Activated CD8-positive, alpha-beta T cell treated with anti-CD3 and anti-CD28 coated beads for 36 hours (primary cell): ENCODE results near the gene MANF. TPM values are rescaled to one million over a fixed set of nuclear protein-coding genes. Genes with fewer than 3 reads are reported as not detected.

ENCODE experiments used
- ATAC-seq: fragments of 200-7000 bp; cut with Tn5 transposase; one replicate; pipeline ENCODE4 v1.10.0; 2021; ENCODE audit warnings: mild to moderate bottlenecking, moderate library complexity
- CTCF ChIA-PET: fragments of 350-600 bp; sonication (Branson Sonifier 250); formaldehyde crosslinking; loops from one replicate; lab custom pipeline; 2021; ENCODE audit warnings: antibody characterized with exemption; lab: Charles Lee
- POLR2A ChIA-PET: fragments of 350-600 bp; sonication (Branson Sonifier 250); formaldehyde crosslinking; loops from one replicate; lab custom pipeline; 2021; ENCODE audit warnings: antibody characterized with exemption; lab: Charles Lee
- DNase-seq: peaks from one replicate; pipeline ENCODE4 v3.0.0-alpha.2; 2020
- H3K27ac Mint-ChIP-seq: one replicate; pipeline ENCODE4 v1.8.0; 2021; ENCODE audit warnings: mild to moderate bottlenecking, mixed read lengths
- H3K27me3 Mint-ChIP-seq: one replicate; pipeline ENCODE4 v1.8.0; 2021; ENCODE audit warnings: mixed read lengths
- H3K36me3 Mint-ChIP-seq: one replicate; pipeline ENCODE4 v1.8.0; 2021; ENCODE audit warnings: low read depth, mixed read lengths
- H3K4me1 Mint-ChIP-seq: one replicate; pipeline ENCODE4 v1.8.0; 2021; ENCODE audit warnings: low read depth, mixed read lengths
- H3K4me3 Mint-ChIP-seq: one replicate; pipeline ENCODE4 v1.8.0; 2021; ENCODE audit warnings: mild to moderate bottlenecking, moderate library complexity, mixed read lengths
- H3K9me3 Mint-ChIP-seq: one replicate; pipeline ENCODE4 v1.8.0; 2021; ENCODE audit warnings: mixed read lengths
- intact Hi-C: fragments of 100-400 bp; cut with micrococcal nuclease; formaldehyde crosslinking; loops from one replicate; pipeline ENCODE4 v1.10.0; 2022
- total RNA-seq, 2 experiments: library from RNA; stranded (reverse); gene quantifications; one replicate each; pipeline ENCODE4 v1.2.3, GENCODE V29; 2021
- TF ChIP-seq, protein P1 (sequence below): fragments of 200-600 bp; IDR thresholded peaks from one replicate; pipeline ENCODE4 v1.8.0; 2022; ENCODE audit warnings: antibody characterized with exemption, mild to moderate bottlenecking

MANF gene
- total RNA-seq, 2 experiments from 2014 or later: 107 to 109 TPM

DNA sequence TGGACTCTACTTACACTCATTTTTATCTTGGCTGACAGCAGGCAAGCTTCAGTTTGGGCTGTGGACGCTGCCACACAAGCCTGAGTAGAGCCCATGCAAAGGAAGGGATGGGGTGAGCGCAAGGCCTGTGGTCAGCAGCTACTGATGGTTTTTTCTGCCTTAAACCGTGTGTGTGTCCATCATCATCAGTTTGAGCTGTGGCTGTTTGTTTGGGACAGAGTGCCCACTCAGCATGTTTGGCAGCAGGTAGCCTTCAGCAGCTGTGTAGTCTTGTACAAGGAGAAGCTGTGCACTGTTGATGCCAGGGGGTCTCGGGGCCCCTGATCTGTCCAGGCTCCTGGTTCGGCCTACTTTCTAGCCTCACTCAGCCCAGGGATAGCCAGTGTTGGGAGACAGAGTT is 9.4 kb downstream of the MANF start:
- H3K27me3 Mint-ChIP-seq: no peaks in the 10 kb centered on the region
- intact Hi-C loops: no loop called here
- peaks cover 52% of the 10 kb centered on the region for H3K4me1 Mint-ChIP-seq
- TF ChIP-seq, protein P1, sequence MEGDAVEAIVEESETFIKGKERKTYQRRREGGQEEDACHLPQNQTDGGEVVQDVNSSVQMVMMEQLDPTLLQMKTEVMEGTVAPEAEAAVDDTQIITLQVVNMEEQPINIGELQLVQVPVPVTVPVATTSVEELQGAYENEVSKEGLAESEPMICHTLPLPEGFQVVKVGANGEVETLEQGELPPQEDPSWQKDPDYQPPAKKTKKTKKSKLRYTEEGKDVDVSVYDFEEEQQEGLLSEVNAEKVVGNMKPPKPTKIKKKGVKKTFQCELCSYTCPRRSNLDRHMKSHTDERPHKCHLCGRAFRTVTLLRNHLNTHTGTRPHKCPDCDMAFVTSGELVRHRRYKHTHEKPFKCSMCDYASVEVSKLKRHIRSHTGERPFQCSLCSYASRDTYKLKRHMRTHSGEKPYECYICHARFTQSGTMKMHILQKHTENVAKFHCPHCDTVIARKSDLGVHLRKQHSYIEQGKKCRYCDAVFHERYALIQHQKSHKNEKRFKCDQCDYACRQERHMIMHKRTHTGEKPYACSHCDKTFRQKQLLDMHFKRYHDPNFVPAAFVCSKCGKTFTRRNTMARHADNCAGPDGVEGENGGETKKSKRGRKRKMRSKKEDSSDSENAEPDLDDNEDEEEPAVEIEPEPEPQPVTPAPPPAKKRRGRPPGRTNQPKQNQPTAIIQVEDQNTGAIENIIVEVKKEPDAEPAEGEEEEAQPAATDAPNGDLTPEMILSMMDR: no peak
- DNase-seq (no peak), ATAC-seq (no peak)
- peak overlapping the region; percentile 56 for H3K4me3 Mint-ChIP-seq
- H3K9me3 Mint-ChIP-seq: no peaks in the 10 kb centered on the region
- ChIA-PET POLR2A (interaction anchor here (0.7 to 3.4 kb wide), 5 partner anchors 10 to 278 kb away, joined by 3 to 13 read pairs (median 4); no protein-coding TSS in a partner anchor), CTCF (interaction anchor here (0.9 to 1.1 kb wide), 2 partner anchors 8 to 40 kb away, joined by 3 to 4 read pairs; no protein-coding TSS in a partner anchor)
- peaks cover 54% of the 10 kb centered on the region for H3K36me3 Mint-ChIP-seq
- peak overlapping the region; percentile 85 for H3K27ac Mint-ChIP-seq

DNA sequence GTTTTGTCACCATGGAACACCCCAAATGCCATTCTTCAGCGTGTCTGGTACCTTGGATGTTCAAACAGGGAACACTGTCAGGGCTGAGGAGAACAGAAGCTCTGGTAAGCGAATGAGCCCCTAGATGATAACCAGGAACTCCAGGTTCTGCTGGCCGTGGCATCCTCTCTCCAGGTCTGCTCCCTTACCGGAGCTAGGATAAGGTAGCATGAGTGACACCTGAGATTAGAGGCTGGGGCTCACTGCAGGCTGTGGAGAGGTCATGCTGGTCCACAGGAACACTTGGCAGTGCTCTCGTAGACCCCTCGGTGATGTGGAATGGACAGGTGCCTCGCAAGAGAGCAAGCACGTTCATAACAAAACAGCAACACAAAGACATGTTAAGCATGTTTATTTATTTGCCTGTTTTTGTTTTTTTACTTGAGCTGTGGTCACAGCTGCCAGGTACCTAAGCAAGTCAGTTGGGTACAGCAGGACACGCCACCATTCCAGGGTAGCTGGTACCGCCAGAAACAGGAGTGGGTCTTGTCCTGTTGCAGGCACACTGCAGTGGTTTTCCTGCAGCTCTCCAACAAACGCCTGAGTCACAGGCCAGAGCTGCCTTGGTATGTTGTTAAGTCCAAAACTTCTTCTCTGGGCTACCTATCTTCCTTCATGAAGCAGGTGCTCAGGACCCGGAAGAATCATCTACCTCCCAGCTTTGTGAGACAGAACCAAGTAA is 10.6 kb downstream of the MANF start:
- no peak overlapping the region for H3K4me3 Mint-ChIP-seq
- POLR2A ChIA-PET: interaction anchor here (1.0 to 1.8 kb wide), 5 partner anchors 9 to 286 kb away, joined by 3 to 6 read pairs (median 3); no protein-coding TSS in a partner anchor
- peaks cover 42% of the 10 kb centered on the region for H3K4me1 Mint-ChIP-seq

DNA sequence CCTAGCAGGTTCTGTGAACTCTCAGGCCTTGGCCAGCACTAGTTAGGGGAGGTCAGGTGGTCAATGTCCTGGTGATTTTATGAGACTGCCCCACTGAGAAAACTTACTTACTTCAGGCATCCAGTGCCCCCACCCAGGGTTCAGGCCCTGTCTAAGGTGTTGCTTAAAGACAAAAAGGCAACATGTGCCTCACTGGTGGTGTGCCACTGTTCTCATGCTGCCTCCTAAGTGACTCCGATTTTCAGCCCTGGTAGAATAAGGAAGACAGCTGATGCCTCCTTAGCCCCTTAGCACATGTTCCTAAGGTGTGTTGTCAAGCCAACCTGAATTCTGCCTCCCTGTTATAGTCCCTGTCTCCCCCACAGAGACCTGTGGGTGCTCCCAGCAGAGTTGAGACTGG is 11.3 kb downstream of the MANF start:
- intact Hi-C loops: no loop called here
- Mint-ChIP-seq H3K4me3 (no peak overlapping the region), H3K4me1 (peaks cover 41% of the 10 kb centered on the region), H3K27me3 (no peaks in the 10 kb centered on the region), H3K27ac (peak overlapping the region; percentile 59), H3K36me3 (peaks cover 61% of the 10 kb centered on the region), H3K9me3 (no peaks in the 10 kb centered on the region)
- POLR2A ChIA-PET: interaction anchor here (1.0 to 1.8 kb wide), 4 partner anchors 9 to 103 kb away, joined by 3 to 6 read pairs (median 3); no protein-coding TSS in a partner anchor
- TF ChIP-seq, protein P1: no peak
- DNase-seq (no peak), ATAC-seq (no peak)
- CTCF ChIA-PET: interaction anchor here (0.9 to 1.2 kb wide), 2 partner anchors 11 kb away, joined by 3 read pairs; no protein-coding TSS in a partner anchor

More for the DNA sequence above, 10.6 kb downstream of the MANF start:
- H3K27me3 Mint-ChIP-seq: no peaks in the 10 kb centered on the region
- H3K36me3 Mint-ChIP-seq: peaks cover 60% of the 10 kb centered on the region
- intact Hi-C loops: no loop called here
- TF ChIP-seq, protein P1: no peak
- peak overlapping the region; percentile 85 for H3K27ac Mint-ChIP-seq
- DNase-seq (no peak), ATAC-seq (no peak)
- no peaks in the 10 kb centered on the region for H3K9me3 Mint-ChIP-seq
- CTCF ChIA-PET: interaction anchor here (1.1 to 1.2 kb wide), 2 partner anchors 11 to 39 kb away, joined by 3 to 4 read pairs; no protein-coding TSS in a partner anchor

DNA sequence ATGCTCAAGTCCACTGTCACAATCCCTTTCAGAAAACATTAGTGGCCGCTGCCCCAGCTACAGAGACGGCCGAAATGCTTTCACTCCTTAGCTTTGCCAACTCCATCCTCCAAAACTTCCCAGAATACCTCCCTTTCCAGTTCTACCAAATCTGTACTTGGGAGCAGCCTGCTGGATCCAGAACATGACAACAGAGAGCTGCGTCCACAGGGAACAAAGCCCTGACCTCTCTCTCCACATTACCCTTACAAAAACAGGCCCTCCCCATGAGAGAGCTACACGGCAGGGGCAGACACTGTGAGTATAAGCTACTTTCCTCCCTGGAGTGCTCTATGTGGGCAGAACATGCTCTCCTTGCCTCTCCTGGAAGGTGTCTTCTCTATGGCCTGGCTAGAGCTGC is 12.3 kb downstream of the MANF start:
- peaks cover 61% of the 10 kb centered on the region for H3K36me3 Mint-ChIP-seq
- ChIA-PET CTCF (interaction anchor here (0.9 kb wide), 1 partner anchor 10 kb away, joined by 3 read pairs; no protein-coding TSS in a partner anchor), POLR2A (interaction anchor here (1.2 to 1.8 kb wide), 3 partner anchors 9 to 102 kb away, joined by 3 to 7 read pairs (median 3); partner anchors contain the start of gene MANF)
- H3K27me3 Mint-ChIP-seq: no peaks in the 10 kb centered on the region
- H3K27ac Mint-ChIP-seq: peak overlapping the region; percentile 75
- no peak overlapping the region for H3K4me3 Mint-ChIP-seq
- H3K9me3 Mint-ChIP-seq: no peaks in the 10 kb centered on the region
- intact Hi-C loops: no loop called here
- DNase-seq (no peak), ATAC-seq (no peak)
- TF ChIP-seq, protein P1: no peak
- peaks cover 41% of the 10 kb centered on the region for H3K4me1 Mint-ChIP-seq
